Measurements from ENCODE around the gene UBAC1.

GRCh38 chr9:135968601-135969000 lies 7.4 kb upstream of the UBAC1 start:
- TF ChIP-seq EZH2phosphoT487 (IDR thresholded peaks at IDR 0.05; ENCODE audit: low read depth, severe bottlenecking, unreplicated experiment) = no peak
- no peak for TF ChIP-seq CTCF (IDR thresholded peaks at IDR 0.05; ENCODE audit: poor library complexity)

All from hepatocyte (in vitro differentiated cells).